HCT116 (cell line): ENCODE measurements around the gene BEX3. TPM values are rescaled to one million over a fixed set of nuclear protein-coding genes. Genes with fewer than 3 reads are reported as not detected.

Experiments
- ATAC-seq: fragments of 200-7000 bp; cut with Tn5 transposase; 2 replicates; pipeline ENCODE4 v1.9.1; 2020; ENCODE audit warnings: mild to moderate bottlenecking, moderate library complexity
- BruUV-seq: library from RNA; stranded (reverse); fragments of 400-500 nt; replicated peaks from 2 replicates; lab custom pipeline; 2021; lab: Mats Ljungman, UMichigan
- CTCF ChIA-PET: fragments of 300-600 bp; sonication (Branson Sonifier 250); formaldehyde crosslinking; loops from one replicate; lab custom pipeline; 2021; ENCODE audit warnings: antibody characterized with exemption; lab: Charles Lee
- POLR2A ChIA-PET: fragments of 300-600, 350-600 bp; sonication (Branson Sonifier 250); formaldehyde crosslinking; loops from one replicate; lab custom pipeline; 2021; ENCODE audit warnings: antibody characterized with exemption; lab: Charles Lee
- RAD21 ChIA-PET, 2 experiments: fragments of 300-600 bp; sonication (Branson Sonifier 250); formaldehyde crosslinking; loops; one replicate each; lab custom pipeline; 2023; ENCODE audit warnings: low total read pairs in 2 of 2; ENCODE audit not compliant: uncharacterized antibody in 2 of 2, unreplicated experiment in 2 of 2, low non-redundant PET in 1 of 2; lab: Charles Lee
- DNase-seq: peaks from one replicate; pipeline ENCODE4 v3.0.0-alpha.2; 2010; ENCODE audit warnings: low read depth, low spot score
- H2AFZ ChIP-seq: fragments of 200-600 bp; shearing (Covaris generic), sonication (generic); 2 replicates; pipeline ENCODE4 v1.6.1; 2017; ENCODE audit warnings: low read depth, mixed run types, mixed read lengths, antibody characterized with exemption, low read length; ENCODE audit not compliant: poor library complexity, severe bottlenecking
- H3K27ac ChIP-seq: 2 replicates; pipeline ENCODE4 v1.5.1; 2012; ENCODE audit warnings: low read depth, low read length
- H3K27me3 ChIP-seq: fragments of 200-600 bp; sonication (generic); 2 replicates; pipeline ENCODE4 v1.6.1; 2016; ENCODE audit warnings: mixed run types, low read length, mixed read lengths; ENCODE audit not compliant: insufficient read depth
- H3K36me3 ChIP-seq, 2 experiments: fragments of 200-500 bp in 1 of 2; fragments of 200-600 bp in 1 of 2; sonication (Bioruptor generic) in 1 of 2; sonication (generic) in 1 of 2; 2 replicates each; pipeline versions ENCODE4 v1.5.1 to v1.6.1; 2014 to 2016; ENCODE audit warnings: low read length in 2 of 2, inconsistent platforms in 1 of 2, mixed read lengths in 1 of 2, mixed run types in 1 of 2; ENCODE audit not compliant: insufficient read depth in 2 of 2, control insufficient read depth in 1 of 2
- H3K4me1 ChIP-seq, 2 experiments: fragments of 200-600 bp in 1 of 2; sonication (generic) in 1 of 2; 2 replicates each; pipeline versions ENCODE4 v1.5.1 to v1.6.1; 2012 to 2017; ENCODE audit warnings: low read length in 2 of 2, inconsistent platforms in 1 of 2, mild to moderate bottlenecking in 1 of 2, mixed read lengths in 1 of 2, mixed run types in 1 of 2, moderate library complexity in 1 of 2; ENCODE audit not compliant: insufficient read depth in 2 of 2, control insufficient read depth in 1 of 2
- H3K4me2 ChIP-seq: fragments of 200-600 bp; sonication (generic); 2 replicates; pipeline ENCODE4 v1.6.1; 2017; ENCODE audit warnings: mixed run types, low read length, mixed read lengths
- H3K4me3 ChIP-seq, 2 experiments: fragments of 200-600 bp in 1 of 2; sonication (generic) in 1 of 2; replicated peaks in 1 of 2; 2 replicates each; pipeline ENCODE4 v1.5.1; 2011 to 2016; ENCODE audit warnings: low read length in 2 of 2, control low read depth in 1 of 2, low read depth in 1 of 2, mild to moderate bottlenecking in 1 of 2, mixed read lengths in 1 of 2, mixed run types in 1 of 2
- H3K79me2 ChIP-seq: fragments of 200-600 bp; sonication (generic); 2 replicates; pipeline ENCODE4 v1.6.1; 2017; ENCODE audit warnings: mild to moderate bottlenecking, mixed run types, low read length, moderate library complexity, mixed read lengths; ENCODE audit not compliant: insufficient read depth
- H3K9ac ChIP-seq: fragments of 200-600 bp; sonication (generic); 2 replicates; pipeline ENCODE4 v1.6.1; 2016; ENCODE audit warnings: low read length, mixed read lengths
- H3K9me2 ChIP-seq: fragments of 200-600 bp; sonication (generic), shearing (Covaris generic); 2 replicates; pipeline ENCODE4 v1.6.1; 2017; ENCODE audit warnings: mixed run types, mild to moderate bottlenecking, moderate library complexity; ENCODE audit not compliant: insufficient read depth
- H3K9me3 ChIP-seq, 2 experiments: fragments of 200-500 bp in 1 of 2; fragments of 200-600 bp in 1 of 2; sonication (Bioruptor generic) in 1 of 2; sonication (generic) in 1 of 2; 2 replicates each; pipeline ENCODE4 v1.6.1; 2014 to 2017; ENCODE audit warnings: low read length in 2 of 2, mixed read lengths in 2 of 2, inconsistent platforms in 1 of 2, low read depth in 1 of 2, mild to moderate bottlenecking in 1 of 2, mixed run types in 1 of 2, moderate library complexity in 1 of 2; ENCODE audit not compliant: control insufficient read depth in 1 of 2, insufficient read depth in 1 of 2
- H4K20me1 ChIP-seq: fragments of 200-600 bp; sonication (generic), shearing (Covaris generic); 2 replicates; pipeline ENCODE4 v1.6.1; 2017; ENCODE audit warnings: mixed run types, mild to moderate bottlenecking, moderate library complexity; ENCODE audit not compliant: insufficient read depth
- EGR1 ChIP-seq: IDR thresholded peaks from 2 replicates; pipeline ENCODE4 v1.6.1; 2012; ENCODE audit warnings: low read depth
- ELF1 ChIP-seq: IDR thresholded peaks from 2 replicates; pipeline ENCODE4 v1.6.1; 2012; ENCODE audit warnings: low read depth, borderline replicate concordance
- EZH2 ChIP-seq: fragments of 200-600 bp; sonication (generic); IDR thresholded peaks from 2 replicates; pipeline ENCODE4 v1.6.1; 2017; ENCODE audit warnings: antibody characterized with exemption, mixed run types
- EZH2phosphoT487 ChIP-seq: fragments of 200-600 bp; IDR thresholded peaks from 2 replicates; pipeline ENCODE4 v1.6.1; 2018; ENCODE audit warnings: antibody characterized with exemption, borderline replicate concordance
- FOSL1 ChIP-seq: IDR thresholded peaks from 2 replicates; pipeline ENCODE4 v1.6.1; 2012; ENCODE audit warnings: low read depth
- MAX ChIP-seq: IDR thresholded peaks from 2 replicates; pipeline ENCODE4 v1.6.1; 2012
- POLR2AphosphoS5 ChIP-seq: IDR thresholded peaks from 2 replicates; pipeline ENCODE4 v1.6.1; 2011; ENCODE audit warnings: mild to moderate bottlenecking, low read depth, low read length, moderate library complexity
- REST ChIP-seq: IDR thresholded peaks from 2 replicates; pipeline ENCODE4 v1.6.1; 2012; ENCODE audit warnings: low read depth
- SRF ChIP-seq: IDR thresholded peaks from 2 replicates; pipeline ENCODE4 v1.6.1; 2012; ENCODE audit warnings: low read depth
- TCF7L2 ChIP-seq: IDR thresholded peaks from 2 replicates; pipeline ENCODE4 v1.7.0; 2011; ENCODE audit warnings: borderline replicate concordance, inconsistent platforms; ENCODE audit not compliant: insufficient read depth, insufficient read length; ENCODE audit errors: extremely low read depth
- YY1 ChIP-seq: IDR thresholded peaks from 2 replicates; pipeline ENCODE4 v1.6.1; 2011; ENCODE audit warnings: low read length, low read depth, moderate library complexity, mild to moderate bottlenecking; ENCODE audit not compliant: insufficient replicate concordance; ENCODE audit errors: extremely low read depth
- ZFX ChIP-seq: fragments of 450-650 bp; IDR thresholded peaks from 2 replicates; pipeline ENCODE4 v1.6.1; 2017
- intact Hi-C: fragments of 100-400 bp; cut with micrococcal nuclease; formaldehyde crosslinking; loops from 2 replicates; pipeline ENCODE4 v1.10.0; 2022
- total RNA-seq: library from RNA; stranded (reverse); gene quantifications from one replicate; pipeline ENCODE4 v1.2.1, GENCODE V29; 2021; ENCODE audit not compliant: unreplicated experiment

BEX3 gene
- total RNA-seq, 1 experiment from 2014 or later = 86.2 TPM

GRCh38 chrX:103418811-103419340 is 42.5 kb downstream of the BEX3 start (continued):
- TF ChIP-seq ELF1 (no peak), EZH2 (no peak)

GRCh38 chrX:103423955-103424638 is 47.8 kb downstream of the BEX3 start:
- RAD21 ChIA-PET = no interaction called here
- intact Hi-C loops = no loop called here
- no TSS peak for BruUV-seq
- ATAC-seq = no peak
- H3K9ac ChIP-seq = no peak overlapping the region
- no peaks in the 10 kb centered on the region for H4K20me1 ChIP-seq
- no peaks in the 10 kb centered on the region for H3K9me2 ChIP-seq
- no peaks in the 10 kb centered on the region for H3K9me3 ChIP-seq
- no peak for DNase-seq
- CTCF ChIA-PET = no interaction called here
- no peaks in the 10 kb centered on the region for H3K36me3 ChIP-seq
- H3K27ac ChIP-seq = no peak overlapping the region
- H3K79me2 ChIP-seq = no peaks in the 10 kb centered on the region
- H3K27me3 ChIP-seq = no peaks in the 10 kb centered on the region
- no peak overlapping the region for H2AFZ ChIP-seq
- POLR2A ChIA-PET = no interaction called here
- no peak for TF ChIP-seq EZH2phosphoT487
- no peak for TF ChIP-seq EZH2
- TF ChIP-seq MAX = no peak
- no peak for TF ChIP-seq ELF1
- no peak for TF ChIP-seq SRF
- no peak for TF ChIP-seq FOSL1
- TF ChIP-seq ZFX = no peak
- TF ChIP-seq POLR2AphosphoS5 = no peak
- TF ChIP-seq YY1 = no peak
- TF ChIP-seq REST = no peak
- TF ChIP-seq TCF7L2 = no peak
- no peak for TF ChIP-seq EGR1
- H3K4me2 ChIP-seq = no peak overlapping the region
- no peaks in the 10 kb centered on the region for H3K4me1 ChIP-seq
- no peak overlapping the region for H3K4me3 ChIP-seq

Other genes starting within 250 kb of the BEX3 start
- 0.91 TPM for gene BEX4, start 161.4 kb upstream of the BEX3 start, total RNA-seq
- gene TCEAL8, start 121.4 kb upstream of the BEX3 start, total RNA-seq = 37.3 TPM
- not detected for gene TCEAL5, start 99.8 kb upstream of the BEX3 start, total RNA-seq
- gene BEX2, start 65.5 kb upstream of the BEX3 start, total RNA-seq = 35.7 TPM
- 0.20 TPM for gene TCEAL7, start 46.3 kb upstream of the BEX3 start, total RNA-seq
- 28.8 TPM for gene TCEAL9, start 20.0 kb upstream of the BEX3 start, total RNA-seq
- gene RAB40A, start 143.0 kb downstream of the BEX3 start, total RNA-seq = not detected
- gene TCEAL4, start 209.0 kb downstream of the BEX3 start, total RNA-seq = 23.5 TPM
- not detected for gene TCEAL3, start 231.4 kb downstream of the BEX3 start, total RNA-seq